HepG2 (cell line): ENCODE data around the gene KRTAP20-2. TPM values are rescaled to one million over a fixed set of nuclear protein-coding genes. Genes with fewer than 3 reads are reported as not detected.

Experiments
- FOXA1 ChIP-seq, 2 experiments: fragments of 450-650 bp in 1 of 2; sonication (generic) in 1 of 2; formaldehyde crosslinking in 1 of 2; IDR thresholded peaks; 2 replicates each; pipeline versions ENCODE4 v1.4.0 to v1.6.1; 2016 to 2020; ENCODE audit warnings: missing genetic modification reagents in 1 of 2
- GMEB2 ChIP-seq: IDR thresholded peaks from 2 replicates; pipeline ENCODE4 v1.6.1; 2016; ENCODE audit warnings: missing biosample characterization, missing genetic modification reagents, low read depth
- HMGXB3 ChIP-seq: sonication (generic); formaldehyde crosslinking; IDR thresholded peaks from 2 replicates; pipeline ENCODE4 v1.4.0; 2020; ENCODE audit warnings: missing genetic modification reagents, borderline replicate concordance
- JUND ChIP-seq: sonication (generic); formaldehyde crosslinking; IDR thresholded peaks from 2 replicates; pipeline ENCODE4 v1.8.0; 2022; ENCODE audit warnings: mild to moderate bottlenecking, missing genetic modification reagents
- NBN ChIP-seq: fragments of 450-650 bp; conservative IDR thresholded peaks from 2 replicates; pipeline ENCODE4 v1.6.1; 2017
- PBX3 ChIP-seq: sonication (generic); formaldehyde crosslinking; IDR thresholded peaks from 2 replicates; pipeline ENCODE4 v1.8.1; 2023; ENCODE audit warnings: missing genetic modification reagents, inconsistent platforms, borderline replicate concordance
- RERE ChIP-seq: IDR thresholded peaks from 2 replicates; pipeline ENCODE4 v1.6.1; 2016; ENCODE audit warnings: low read depth, missing genetic modification reagents, missing compliant biosample characterization
- TIGD3 ChIP-seq: sonication (generic); formaldehyde crosslinking; IDR thresholded peaks from 2 replicates; pipeline ENCODE4 v1.5.1; 2020; ENCODE audit warnings: mild to moderate bottlenecking, missing genetic modification reagents, borderline replicate concordance
- ZNF253 ChIP-seq: sonication (generic); formaldehyde crosslinking; IDR thresholded peaks from 2 replicates; pipeline ENCODE4 v1.8.0; 2022; ENCODE audit warnings: mild to moderate bottlenecking, missing genetic modification reagents, borderline replicate concordance
- polyA plus RNA-seq, 8 experiments: library from polyadenylated mRNA; depleted of rRNA in 3 of 8; stranded (reverse) in 7 of 8; unstranded in 1 of 8; fragments of >200 nt; fragmentation: Illumina TruSeq in 4 of 8; extraction: Trizol in 4 of 8; gene quantifications; 2 replicates each; pipeline versions ENCODE4 v1.2.1 to v1.2.3, GENCODE V29; 2011 to 2016; ENCODE audit warnings: low read depth in 4 of 8, missing spikeins in 1 of 8, mixed read lengths in 1 of 8; ENCODE audit not compliant: insufficient read depth in 1 of 8
- total RNA-seq, 5 experiments: library from RNA; depleted of rRNA; stranded (reverse); fragments of >200 nt; fragmentation: Illumina TruSeq; extraction: Trizol; gene quantifications; 2 replicates each; pipeline ENCODE4 v1.2.3, GENCODE V29; 2016; ENCODE audit warnings: low read depth in 1 of 5

KRTAP20-2 gene
- total and polyA plus RNA-seq, 2 of the 13 experiments (the other 11 are each of a cell fraction or from before 2014, with no cell fraction given), result not detected

- TF ChIP-seq HMGXB3 (no peak), FOXA1 (IDR thresholded peaks at IDR 0.05) (no peak), FOXA1 (CRISPR knock-in tag; IDR thresholded peaks at IDR 0.05) (no peak), GMEB2 (CRISPR knock-in tag) (no peak), JUND (CRISPR knock-in tag) (no peak), RERE (CRISPR knock-in tag) (no peak), NBN (no peak), TIGD3 (CRISPR knock-in tag) (no peak), ZNF253 (CRISPR knock-in tag) (no peak), PBX3 (CRISPR knock-in tag) (no peak)
These were observed 18.9 kb upstream of the KRTAP20-2 start, which contains the start of gene KRTAP20-1 (continued) for GRCh38 chr21:30616125-30616524.
